ENCODE results near the gene CLEC17A.

DNA sequence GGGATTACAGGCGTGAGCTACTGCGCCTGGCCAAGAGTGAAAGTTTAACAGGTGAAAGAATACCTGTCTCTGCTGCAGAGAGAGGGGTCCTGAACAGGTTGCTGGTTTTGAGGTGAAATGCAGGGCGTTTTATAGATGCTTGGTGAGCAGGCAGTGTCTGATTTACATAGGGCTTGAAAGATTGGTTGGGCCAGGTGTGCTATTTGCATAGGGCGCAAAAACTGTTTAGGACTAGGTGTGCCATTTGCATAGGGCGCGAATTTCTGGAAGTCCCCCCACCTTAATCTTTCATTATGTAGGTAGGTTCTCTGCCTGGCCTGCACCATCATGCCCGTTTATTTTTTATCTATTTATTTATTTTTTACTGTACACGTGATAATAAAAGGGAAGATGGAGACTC lies 6.5 kb upstream of the CLEC17A start:
- TF ChIP-seq, protein P1, sequence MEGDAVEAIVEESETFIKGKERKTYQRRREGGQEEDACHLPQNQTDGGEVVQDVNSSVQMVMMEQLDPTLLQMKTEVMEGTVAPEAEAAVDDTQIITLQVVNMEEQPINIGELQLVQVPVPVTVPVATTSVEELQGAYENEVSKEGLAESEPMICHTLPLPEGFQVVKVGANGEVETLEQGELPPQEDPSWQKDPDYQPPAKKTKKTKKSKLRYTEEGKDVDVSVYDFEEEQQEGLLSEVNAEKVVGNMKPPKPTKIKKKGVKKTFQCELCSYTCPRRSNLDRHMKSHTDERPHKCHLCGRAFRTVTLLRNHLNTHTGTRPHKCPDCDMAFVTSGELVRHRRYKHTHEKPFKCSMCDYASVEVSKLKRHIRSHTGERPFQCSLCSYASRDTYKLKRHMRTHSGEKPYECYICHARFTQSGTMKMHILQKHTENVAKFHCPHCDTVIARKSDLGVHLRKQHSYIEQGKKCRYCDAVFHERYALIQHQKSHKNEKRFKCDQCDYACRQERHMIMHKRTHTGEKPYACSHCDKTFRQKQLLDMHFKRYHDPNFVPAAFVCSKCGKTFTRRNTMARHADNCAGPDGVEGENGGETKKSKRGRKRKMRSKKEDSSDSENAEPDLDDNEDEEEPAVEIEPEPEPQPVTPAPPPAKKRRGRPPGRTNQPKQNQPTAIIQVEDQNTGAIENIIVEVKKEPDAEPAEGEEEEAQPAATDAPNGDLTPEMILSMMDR (IDR thresholded peaks at IDR 0.05): no peak
- TF ChIP-seq POLR2AphosphoS5 (IDR thresholded peaks at IDR 0.05) (no peak), EP300 (IDR thresholded peaks at IDR 0.05) (no peak), POLR2A (IDR thresholded peaks at IDR 0.05) (no peak)
